GM12878 (cell line): ENCODE results near the gene RCOR1.

ENCODE experiments used
- CEBPB ChIP-seq, 2 experiments: fragments of 150-350 bp in 1 of 2; IDR thresholded peaks; 2 replicates each; pipeline ENCODE4 v1.6.1; 2012 to 2014; ENCODE audit warnings: low read depth in 2 of 2, low read length in 2 of 2, borderline replicate concordance in 1 of 2, inconsistent platforms in 1 of 2
- CTCF ChIP-seq, 3 experiments: IDR thresholded peaks in 2 of 3; conservative IDR thresholded peaks in 1 of 3; 2 replicates each; pipeline ENCODE4 v1.5.1; 2011; ENCODE audit warnings: low read depth in 3 of 3, low read length in 3 of 3, mild to moderate bottlenecking in 3 of 3, control low read depth in 2 of 3, moderate library complexity in 2 of 3, inconsistent platforms in 1 of 3, mixed read lengths in 1 of 3; ENCODE audit not compliant: control insufficient read depth in 2 of 3, insufficient read depth in 1 of 3; ENCODE audit errors: extremely low read depth in 1 of 3
- EP300 ChIP-seq, 2 experiments: fragments of 150-350 bp in 1 of 2; IDR thresholded peaks; 2 replicates each; pipeline ENCODE4 v1.6.1; 2011 to 2012; ENCODE audit warnings: low read depth in 2 of 2, low read length in 2 of 2, borderline replicate concordance in 1 of 2, improper control_type of control experiment in 1 of 2, inconsistent platforms in 1 of 2; ENCODE audit not compliant: control insufficient read depth in 1 of 2
- ETV6 ChIP-seq, 2 experiments: fragments of 450-650 bp in 1 of 2; IDR thresholded peaks in 1 of 2; conservative IDR thresholded peaks in 1 of 2; 2 replicates each; pipeline ENCODE4 v1.6.1; 2014; ENCODE audit warnings: antibody characterized with exemption in 1 of 2, borderline replicate concordance in 1 of 2, low read depth in 1 of 2, mild to moderate bottlenecking in 1 of 2, moderate library complexity in 1 of 2
- EZH2 ChIP-seq: IDR thresholded peaks from 2 replicates; pipeline ENCODE4 v1.6.1; 2012; ENCODE audit warnings: low read depth, mild to moderate bottlenecking, control low read depth, inconsistent platforms, low read length, borderline replicate concordance; ENCODE audit not compliant: control insufficient read depth
- FOXM1 ChIP-seq: IDR thresholded peaks from 2 replicates; pipeline ENCODE4 v1.6.1; 2012; ENCODE audit warnings: low read depth, mild to moderate bottlenecking, inconsistent platforms, low read length, moderate library complexity
- LARP7 ChIP-seq: fragments of 450-650 bp; IDR thresholded peaks from 2 replicates; pipeline ENCODE4 v1.6.1; 2017; ENCODE audit warnings: mild to moderate bottlenecking
- MXI1 ChIP-seq: fragments of 150-350 bp; IDR thresholded peaks from 2 replicates; pipeline ENCODE4 v1.6.1; 2011; ENCODE audit warnings: low read depth, mild to moderate bottlenecking, inconsistent platforms, low read length, improper control_type of control experiment
- NR2C2 ChIP-seq: IDR thresholded peaks from 2 replicates; pipeline ENCODE4 v1.6.1; 2011; ENCODE audit warnings: borderline replicate concordance, low read depth; ENCODE audit not compliant: control insufficient read depth, insufficient read length
- POLR2A ChIP-seq: IDR thresholded peaks from 2 replicates; pipeline ENCODE4 v1.6.1; 2011; ENCODE audit warnings: low read depth, mild to moderate bottlenecking, low read length
- POLR2AphosphoS5 ChIP-seq: IDR thresholded peaks from 2 replicates; pipeline ENCODE4 v1.6.1; 2011; ENCODE audit warnings: mild to moderate bottlenecking, low read length, inconsistent platforms
- TF ChIP-seq, protein P1 (sequence below): IDR thresholded peaks from 2 replicates; pipeline ENCODE4 v1.6.1; 2011; ENCODE audit warnings: mild to moderate bottlenecking, low read depth, low read length, moderate library complexity; ENCODE audit not compliant: insufficient replicate concordance
- TF ChIP-seq, protein P2 (sequence below): IDR thresholded peaks from 2 replicates; pipeline ENCODE4 v1.6.1; 2011; ENCODE audit warnings: low read depth, low read length, improper control_type of control experiment, borderline replicate concordance

- TF ChIP-seq ETV6 (conservative IDR thresholded peaks at IDR 0.05 in 1 of 2, IDR thresholded peaks at IDR 0.05 in 1 of 2; ENCODE audit: borderline replicate concordance in 1 of 2, low read depth in 1 of 2): no peak
- TF ChIP-seq POLR2A: no peak
- TF ChIP-seq CTCF (IDR thresholded peaks at IDR 0.05 in 2 of 3, conservative IDR thresholded peaks at IDR 0.05 in 1 of 3; ENCODE audit: control insufficient read depth in 2 of 3, extremely low read depth in 1 of 3, insufficient read depth in 1 of 3, low read depth in 3 of 3, low read length in 3 of 3): no peak
- TF ChIP-seq, protein P1, sequence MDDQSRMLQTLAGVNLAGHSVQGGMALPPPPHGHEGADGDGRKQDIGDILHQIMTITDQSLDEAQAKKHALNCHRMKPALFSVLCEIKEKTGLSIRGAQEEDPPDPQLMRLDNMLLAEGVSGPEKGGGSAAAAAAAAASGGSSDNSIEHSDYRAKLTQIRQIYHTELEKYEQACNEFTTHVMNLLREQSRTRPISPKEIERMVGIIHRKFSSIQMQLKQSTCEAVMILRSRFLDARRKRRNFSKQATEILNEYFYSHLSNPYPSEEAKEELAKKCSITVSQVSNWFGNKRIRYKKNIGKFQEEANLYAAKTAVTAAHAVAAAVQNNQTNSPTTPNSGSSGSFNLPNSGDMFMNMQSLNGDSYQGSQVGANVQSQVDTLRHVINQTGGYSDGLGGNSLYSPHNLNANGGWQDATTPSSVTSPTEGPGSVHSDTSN: no peak
- no peak for TF ChIP-seq CEBPB (IDR thresholded peaks at IDR 0.05; ENCODE audit: borderline replicate concordance in 1 of 2, low read depth in 2 of 2, low read length in 2 of 2)
- no peak for TF ChIP-seq EZH2
- no peak for TF ChIP-seq MXI1
- TF ChIP-seq FOXM1: no peak
- no peak for TF ChIP-seq POLR2AphosphoS5
- TF ChIP-seq EP300 (IDR thresholded peaks at IDR 0.05; ENCODE audit: borderline replicate concordance in 1 of 2, control insufficient read depth in 1 of 2, low read depth in 2 of 2, low read length in 2 of 2): no peak
- TF ChIP-seq, protein P2, sequence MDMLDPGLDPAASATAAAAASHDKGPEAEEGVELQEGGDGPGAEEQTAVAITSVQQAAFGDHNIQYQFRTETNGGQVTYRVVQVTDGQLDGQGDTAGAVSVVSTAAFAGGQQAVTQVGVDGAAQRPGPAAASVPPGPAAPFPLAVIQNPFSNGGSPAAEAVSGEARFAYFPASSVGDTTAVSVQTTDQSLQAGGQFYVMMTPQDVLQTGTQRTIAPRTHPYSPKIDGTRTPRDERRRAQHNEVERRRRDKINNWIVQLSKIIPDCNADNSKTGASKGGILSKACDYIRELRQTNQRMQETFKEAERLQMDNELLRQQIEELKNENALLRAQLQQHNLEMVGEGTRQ: no peak
- no peak for TF ChIP-seq NR2C2
- no peak for TF ChIP-seq LARP7
Measured at GRCh38 chr14:102586420-102587104, 5.9 kb upstream of the RCOR1 start.
